Ascending aorta (tissue), 2 donors: Measurements from ENCODE around the gene NDE1. TPM values are rescaled to one million over a fixed set of nuclear protein-coding genes. Genes with fewer than 3 reads are reported as not detected.
A peak's percentile ranks its signal among the peaks of the same experiment; 100 is the strongest.
"Not testable (repeated sequence)": the region's sequence is repeated elsewhere in the genome, so short reads cannot be mapped to it uniquely, and the experiment has no call there.

ENCODE experiments used
- DNase-seq, 2 donors: peaks; one replicate each; pipeline ENCODE4 v3.0.0-alpha.2; 2019; ENCODE audit warnings: low spot score in 2 of 2
- H3K27ac ChIP-seq, 2 donors: fragments of 200-600 bp; sonication (generic); one replicate each; pipeline ENCODE4 v1.5.1; 2016 to 2017; ENCODE audit warnings: mild to moderate bottlenecking in 1 of 2
- H3K27me3 ChIP-seq: fragments of 200-600 bp; sonication (generic); one replicate; pipeline ENCODE4 v1.5.1; 2017
- H3K36me3 ChIP-seq, 2 donors: fragments of 200-600 bp; sonication (generic); one replicate each; pipeline ENCODE4 v1.5.1; 2016
- H3K4me1 ChIP-seq, 2 donors: fragments of 200-600 bp; sonication (generic); one replicate each; pipeline ENCODE4 v1.5.1; 2016 to 2017; ENCODE audit warnings: mild to moderate bottlenecking in 1 of 2
- H3K4me3 ChIP-seq, 2 donors: fragments of 200-600 bp; sonication (generic); one replicate each; pipeline ENCODE4 v1.5.1; 2016 to 2017; ENCODE audit warnings: mild to moderate bottlenecking in 1 of 2
- H3K9me3 ChIP-seq, 2 donors: fragments of 200-600 bp; sonication (generic); one replicate each; pipeline ENCODE4 v1.5.1; 2016
- CTCF ChIP-seq, 3 experiments: fragments of 200-600 bp in 2 of 3; fragments of 450-650 bp in 1 of 3; sonication (generic) in 2 of 3; IDR thresholded peaks; one replicate each; pipeline ENCODE4 v1.5.1; 2016 to 2019; ENCODE audit warnings: antibody characterized with exemption in 3 of 3, mild to moderate bottlenecking in 1 of 3, moderate library complexity in 1 of 3
- intact Hi-C: fragments of 100-400 bp; cut with DNase I; formaldehyde crosslinking; loops from one replicate; pipeline ENCODE4 v1.15.1; 2023
- total RNA-seq: library from RNA; depleted of rRNA; stranded (reverse); fragments of >200 nt; gene quantifications from one replicate; pipeline ENCODE4 v1.1.0, GENCODE V29; 2016

NDE1 gene
- total RNA-seq, 1 donor from 2014 or later, result 21.9 TPM

- no peak for TF ChIP-seq CTCF (IDR thresholded peaks at IDR 0.05)
- peaks cover 28 to 38% of the 10 kb centered on the region in 2 donors for H3K36me3 ChIP-seq
- H3K27ac ChIP-seq, result peak overlapping the region; percentile 78 to 92
- no peak for DNase-seq
- no peak overlapping the region for H3K4me3 ChIP-seq
- intact Hi-C loops, result loop anchor here (2.0 kb wide), 2 partner anchors 21 to 29 kb away; partner anchors contain the start of genes MARF1 and NDE1
- H3K4me1 ChIP-seq, result peaks cover 6 to 9% of the 10 kb centered on the region in 2 donors
- H3K27me3 ChIP-seq, result no peaks in the 10 kb centered on the region
- H3K9me3 ChIP-seq, result no peaks in the 10 kb centered on the region
Measured at GRCh38 chr16:15671530-15672117, 21.6 kb downstream of the NDE1 start.

- H3K4me3 ChIP-seq, result peak overlapping the region in 1 of 2 donors; percentile 12
- not testable (repeated sequence) for H3K9me3 ChIP-seq, H3K4me1 ChIP-seq, DNase-seq, H3K27me3 ChIP-seq
- H3K27ac ChIP-seq, result peak overlapping the region; percentile 78 to 92
- H3K36me3 ChIP-seq, result peaks cover 24 to 35% of the 10 kb centered on the region in 2 donors
- intact Hi-C loops, result loop anchor here (2.0 kb wide), 2 partner anchors 21 to 29 kb away; partner anchors contain the start of genes MARF1 and NDE1
Measured at GRCh38 chr16:15672127-15672513, 22.1 kb downstream of the NDE1 start.

- Histone ChIP-seq H3K36me3 (peaks cover 18 to 34% of the 10 kb centered on the region in 2 donors), H3K4me1 (peaks cover 6 to 9% of the 10 kb centered on the region in 2 donors), H3K27ac (peak overlapping the region; percentile 78 to 92), H3K4me3 (peak overlapping the region; percentile 31 to 33), H3K27me3 (no peaks in the 10 kb centered on the region), H3K9me3 (no peaks in the 10 kb centered on the region)
- peak; percentile 91 to 97 for DNase-seq
- intact Hi-C loops, result loop anchor here (2.0 kb wide), 2 partner anchors 22 to 30 kb away; partner anchors contain the start of genes MARF1 and NDE1
- no peak for TF ChIP-seq CTCF (IDR thresholded peaks at IDR 0.05)
Measured at GRCh38 chr16:15672514-15673167, 22.6 kb downstream of the NDE1 start.

- DNase-seq, result no peak
- Histone ChIP-seq H3K27me3 (no peaks in the 10 kb centered on the region), H3K4me1 (peaks cover 6 to 9% of the 10 kb centered on the region in 2 donors), H3K4me3 (no peak overlapping the region), H3K9me3 (no peaks in the 10 kb centered on the region), H3K27ac (peak overlapping the region in 1 of 2 donors; percentile 20), H3K36me3 (peaks cover 17 to 32% of the 10 kb centered on the region in 2 donors)
- intact Hi-C loops, result no loop called here
- TF ChIP-seq CTCF (IDR thresholded peaks at IDR 0.05), result no peak
Measured at GRCh38 chr16:15674571-15674970, 24.5 kb downstream of the NDE1 start.

- TF ChIP-seq CTCF (IDR thresholded peaks at IDR 0.05), result no peak
- no peak for DNase-seq
- Histone ChIP-seq H3K4me3 (no peak overlapping the region), H3K27me3 (no peaks in the 10 kb centered on the region), H3K4me1 (peaks cover 6 to 10% of the 10 kb centered on the region in 2 donors), H3K36me3 (peaks cover 19 to 29% of the 10 kb centered on the region in 2 donors), H3K27ac (no peak overlapping the region), H3K9me3 (no peaks in the 10 kb centered on the region)
- intact Hi-C loops, result no loop called here
Measured at GRCh38 chr16:15676506-15676905, 26.5 kb downstream of the NDE1 start.

GRCh38 chr16:15677447-15677846, 27.4 kb downstream of the NDE1 start:
- Histone ChIP-seq H3K4me3 (no peak overlapping the region), H3K4me1 (peaks cover 5 to 6% of the 10 kb centered on the region in 2 donors), H3K9me3 (no peaks in the 10 kb centered on the region), H3K36me3 (peaks cover 19 to 29% of the 10 kb centered on the region in 2 donors), H3K27me3 (no peaks in the 10 kb centered on the region), H3K27ac (no peak overlapping the region)
- DNase-seq, result no peak
- intact Hi-C loops, result no loop called here
- TF ChIP-seq CTCF (IDR thresholded peaks at IDR 0.05), result no peak
